Sigmoid colon (tissue), 7 donors: ENCODE results near the gene ERI3. TPM values are rescaled to one million over a fixed set of nuclear protein-coding genes. Genes with fewer than 3 reads are reported as not detected.
A peak's percentile ranks its signal among the peaks of the same experiment; 100 is the strongest.

Source experiments
- DNase-seq: peaks from one replicate; pipeline ENCODE4 v3.0.0-alpha.2; 2019
- H3K27ac ChIP-seq, 4 donors: fragments of 200-600 bp; sonication (generic); one replicate each; pipeline ENCODE4 v1.5.1; 2016 to 2019; ENCODE audit warnings: mild to moderate bottlenecking in 1 of 4
- H3K27me3 ChIP-seq, 3 donors: fragments of 200-600 bp; sonication (generic); one replicate each; pipeline ENCODE4 v1.5.1; 2019; ENCODE audit warnings: mild to moderate bottlenecking in 1 of 3
- H3K36me3 ChIP-seq, 4 donors: fragments of 200-600 bp; sonication (generic); one replicate each; pipeline ENCODE4 v1.5.1; 2016 to 2019
- H3K4me1 ChIP-seq, 4 donors: fragments of 200-600 bp; sonication (generic); one replicate each; pipeline ENCODE4 v1.5.1; 2017 to 2019
- H3K4me3 ChIP-seq, 4 donors: fragments of 200-600 bp; sonication (generic); one replicate each; pipeline ENCODE4 v1.5.1; 2017 to 2019; ENCODE audit warnings: mild to moderate bottlenecking in 2 of 4, moderate library complexity in 1 of 4
- H3K9me3 ChIP-seq, 4 donors: fragments of 200-600 bp in 3 of 4; sonication (generic) in 3 of 4; one replicate each; pipeline versions ENCODE4 v1.5.1 to v1.6.1; 2013 to 2019
- CTCF ChIP-seq, 4 experiments: fragments of 450-650 bp in 3 of 4; fragments of 200-600 bp in 1 of 4; IDR thresholded peaks; one replicate each; pipeline ENCODE4 v1.5.1; 2016 to 2019; ENCODE audit warnings: antibody characterized with exemption in 4 of 4, mild to moderate bottlenecking in 3 of 4, moderate library complexity in 2 of 4
- EP300 ChIP-seq, 4 donors: sonication (generic); formaldehyde crosslinking; IDR thresholded peaks; one replicate each; pipeline ENCODE4 v1.6.1; 2017; ENCODE audit warnings: antibody characterized with exemption in 4 of 4
- POLR2A ChIP-seq, 2 donors: fragments of 450-650 bp; IDR thresholded peaks; one replicate each; pipeline ENCODE4 v1.6.1; 2016; ENCODE audit warnings: antibody characterized with exemption in 2 of 2, mild to moderate bottlenecking in 2 of 2, moderate library complexity in 2 of 2
- POLR2AphosphoS5 ChIP-seq, 4 donors: sonication (generic); formaldehyde crosslinking; IDR thresholded peaks; one replicate each; pipeline ENCODE4 v1.6.1; 2017; ENCODE audit warnings: antibody characterized with exemption in 4 of 4
- WGBS, 2 donors: extraction: QIAGEN DNeasy Blood & Tissue Kit; methylation state at CpG; one replicate each; pipeline ENCODE4 v1.1.7; 2013; 5-methylcytosine and 5-hydroxymethylcytosine counted together
- intact Hi-C: fragments of 100-400 bp; cut with DNase I; formaldehyde crosslinking; loops from one replicate; pipeline ENCODE4 v1.15.1; 2023
- polyA plus RNA-seq, 3 donors: library from polyadenylated mRNA; stranded (reverse); fragments of 200-250 nt; gene quantifications; one replicate each; pipeline ENCODE4 v1.2.3, GENCODE V29; 2013
- total RNA-seq, 4 donors: library from RNA; depleted of rRNA; stranded (reverse); fragments of >200 nt; gene quantifications; one replicate each; pipeline ENCODE4 v1.1.0, GENCODE V29; 2016
- donor health status: healthy with polysubstance abuse.
- donor health status: Bipolar disorder and iron deficiency.
- donor health status: healthy.

Gene ERI3
- total and polyA plus RNA-seq, 7 donors = 25.6 to 88.3 (median 40.3) TPM

DNA sequence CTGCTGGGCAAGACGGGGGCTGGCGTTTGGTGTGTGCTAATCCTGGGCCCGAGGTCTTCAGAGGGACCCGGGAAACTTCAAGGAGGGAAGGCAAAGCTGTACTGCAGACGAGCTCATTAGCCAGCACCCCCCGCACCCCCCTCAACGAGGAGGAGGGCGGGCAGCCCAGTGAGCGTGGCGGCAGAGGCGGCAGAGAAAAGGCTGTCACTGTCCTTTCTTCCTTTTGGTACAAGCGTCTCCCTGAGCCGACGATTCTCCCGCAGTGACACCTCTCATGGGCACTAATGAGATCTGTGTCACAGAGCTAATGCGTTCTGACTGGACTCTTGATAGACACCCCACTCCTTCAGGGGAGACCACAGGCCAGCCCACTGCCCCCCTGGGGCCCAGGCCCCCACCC lies 112.3 kb downstream of the ERI3 start:
- Histone ChIP-seq H3K36me3 (peaks cover 0 to 12% (median 4%) of the 10 kb centered on the region in 4 donors), H3K4me1 (peaks cover 0 to 39% (median 35%) of the 10 kb centered on the region in 4 donors), H3K9me3 (no peaks in the 10 kb centered on the region), H3K27me3 (no peaks in the 10 kb centered on the region), H3K27ac (peak overlapping the region in 2 of 4 donors; percentile 6 to 93), H3K4me3 (no peak overlapping the region)
- DNase-seq = no peak
- intact Hi-C loops = no loop called here
- TF ChIP-seq EP300 (IDR thresholded peaks at IDR 0.05) = no peak
- TF ChIP-seq POLR2AphosphoS5 (IDR thresholded peaks at IDR 0.05) = no peak
- TF ChIP-seq POLR2A (IDR thresholded peaks at IDR 0.05) = no peak
- no peak for TF ChIP-seq CTCF (IDR thresholded peaks at IDR 0.05)
- 91 to 93% methylated on average over 16 of the region's 16 CpGs for WGBS, 2 donors

DNA sequence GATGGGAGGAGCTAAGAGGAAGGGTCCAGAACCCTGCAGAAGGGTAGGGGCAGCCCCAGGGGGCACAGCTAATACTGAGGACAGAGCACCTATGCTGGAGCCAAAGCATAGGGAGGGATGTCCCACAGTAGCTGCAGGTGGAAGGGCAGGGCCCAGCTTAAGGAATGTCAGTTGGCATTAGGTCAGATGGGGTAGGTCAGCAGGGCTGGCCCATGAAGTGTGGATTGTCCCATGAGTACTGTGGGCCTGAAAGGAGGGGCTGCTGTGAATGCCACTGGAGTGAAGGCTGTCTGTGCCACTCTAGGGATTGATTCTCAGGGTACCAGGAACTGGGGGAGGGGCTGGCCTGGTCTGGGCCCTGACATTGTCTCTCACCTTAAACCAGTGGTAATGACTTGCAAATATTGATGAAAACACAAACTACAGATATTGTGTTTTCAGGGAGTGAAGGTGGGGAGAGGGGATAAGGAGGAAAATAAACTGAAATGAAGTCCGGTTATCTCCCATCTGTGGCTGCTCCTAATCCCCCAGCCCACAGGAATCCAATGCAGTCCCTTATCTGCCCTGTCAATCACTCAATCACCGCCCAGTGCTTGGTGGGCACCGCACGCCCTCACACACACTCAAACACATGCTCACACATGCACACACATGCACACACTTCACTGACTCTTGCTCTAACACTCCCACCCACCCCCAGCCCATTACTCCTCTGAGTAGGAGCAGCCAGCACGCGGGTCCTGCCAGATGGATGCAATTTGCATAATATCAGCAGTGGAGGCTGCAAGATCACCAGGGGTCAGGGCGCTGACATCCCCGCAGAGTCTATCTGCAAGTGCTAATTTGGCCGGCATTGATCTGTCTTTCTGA lies 114.0 kb downstream of the ERI3 start:
- no peak for TF ChIP-seq POLR2AphosphoS5 (IDR thresholded peaks at IDR 0.05)
- TF ChIP-seq CTCF (IDR thresholded peaks at IDR 0.05) = no peak
- no peak for TF ChIP-seq POLR2A (IDR thresholded peaks at IDR 0.05)
- no peak for TF ChIP-seq EP300 (IDR thresholded peaks at IDR 0.05)
- intact Hi-C loops = no loop called here
- Histone ChIP-seq H3K9me3 (no peaks in the 10 kb centered on the region), H3K4me1 (peaks cover 0 to 51% (median 45%) of the 10 kb centered on the region in 4 donors), H3K4me3 (no peak overlapping the region), H3K27ac (peak overlapping the region; percentile 75 to 93 (median 86)), H3K27me3 (no peaks in the 10 kb centered on the region), H3K36me3 (peaks cover 0 to 5% (median 0%) of the 10 kb centered on the region in 4 donors)
- peak; percentile 63 for DNase-seq
- 93% methylated on average over 9 of the region's 9 CpGs for WGBS, 2 donors

DNA sequence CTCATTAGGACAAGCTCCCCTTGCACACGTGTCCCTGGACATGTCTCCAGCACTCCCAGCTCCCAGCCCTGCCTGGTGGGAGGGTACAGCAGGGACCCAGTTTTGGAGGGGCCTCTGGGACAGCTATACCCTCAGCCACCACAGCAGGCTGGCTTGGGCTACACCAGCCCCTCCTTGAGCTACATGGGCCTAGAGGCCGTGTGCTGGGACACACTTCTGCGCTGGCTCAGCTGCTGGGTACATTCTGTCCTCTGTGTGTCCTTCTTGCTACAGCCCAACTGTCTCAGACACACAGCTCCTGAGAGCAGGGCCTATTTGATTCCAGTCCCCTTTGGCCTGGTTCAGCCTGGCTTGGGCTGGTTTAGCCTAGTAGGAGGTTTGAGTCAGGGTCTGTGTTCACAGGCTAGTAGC lies 115.1 kb downstream of the ERI3 start:
- Histone ChIP-seq H3K36me3 (peaks cover 0 to 5% (median 0%) of the 10 kb centered on the region in 4 donors), H3K4me1 (peaks cover 0 to 51% (median 45%) of the 10 kb centered on the region in 4 donors), H3K27me3 (no peaks in the 10 kb centered on the region), H3K27ac (peak overlapping the region; percentile 75 to 93 (median 86)), H3K9me3 (no peaks in the 10 kb centered on the region), H3K4me3 (no peak overlapping the region)
- peak; percentile 91 for DNase-seq
- TF ChIP-seq EP300 (IDR thresholded peaks at IDR 0.05) (peak; percentile 57 to 95 (median 75)), CTCF (IDR thresholded peaks at IDR 0.05) (no peak), POLR2AphosphoS5 (IDR thresholded peaks at IDR 0.05) (peak; percentile 74 to 86 (median 78))
- intact Hi-C loops = loop anchor here (2.0 kb wide), 1 partner anchor 27 kb away; the partner anchor contains the start of gene DMAP1
- 83 to 86% methylated on average over 3 of the region's 3 CpGs for WGBS, 2 donors

GRCh38 chr1:44239331-44239960 lies 115.6 kb downstream of the ERI3 start:
- no peaks in the 10 kb centered on the region for H3K9me3 ChIP-seq
- TF ChIP-seq CTCF (IDR thresholded peaks at IDR 0.05) = peak in 3 of 4 experiments; percentile 8 to 47 (median 36)
- no peak for TF ChIP-seq POLR2A (IDR thresholded peaks at IDR 0.05)
- TF ChIP-seq POLR2AphosphoS5 (IDR thresholded peaks at IDR 0.05) = peak; percentile 10 to 57 (median 28)
- no peak for TF ChIP-seq EP300 (IDR thresholded peaks at IDR 0.05)
- DNase-seq = peak; percentile 83
- peaks cover 0 to 5% (median 0%) of the 10 kb centered on the region in 4 donors for H3K36me3 ChIP-seq
- WGBS, 2 donors = 59 to 63% methylated on average over 8 of the region's 8 CpGs
- no peaks in the 10 kb centered on the region for H3K27me3 ChIP-seq
- H3K4me1 ChIP-seq = peaks cover 0 to 51% (median 45%) of the 10 kb centered on the region in 4 donors
- H3K27ac ChIP-seq = peak overlapping the region; percentile 75 to 93 (median 86)
- H3K4me3 ChIP-seq = no peak overlapping the region
- intact Hi-C loops = loop anchor here (2.0 kb wide), 1 partner anchor 27 kb away; the partner anchor contains the start of gene DMAP1
